GM23248 (cell line): ENCODE measurements around the gene AMH.

ENCODE experiments used
- EZH2 ChIP-seq: fragments of 200-600 bp; sonication (generic); IDR thresholded peaks from 2 replicates; pipeline ENCODE4 v1.6.1; 2018; ENCODE audit warnings: antibody characterized with exemption, mild to moderate bottlenecking; ENCODE audit not compliant: insufficient read depth, poor library complexity, severe bottlenecking
- EZH2phosphoT487 ChIP-seq: fragments of 200-600 bp; sonication (generic); IDR thresholded peaks from 2 replicates; pipeline ENCODE4 v1.6.1; 2018; ENCODE audit warnings: antibody characterized with exemption, moderate library complexity, mild to moderate bottlenecking, low read depth; ENCODE audit not compliant: insufficient read depth

DNA sequence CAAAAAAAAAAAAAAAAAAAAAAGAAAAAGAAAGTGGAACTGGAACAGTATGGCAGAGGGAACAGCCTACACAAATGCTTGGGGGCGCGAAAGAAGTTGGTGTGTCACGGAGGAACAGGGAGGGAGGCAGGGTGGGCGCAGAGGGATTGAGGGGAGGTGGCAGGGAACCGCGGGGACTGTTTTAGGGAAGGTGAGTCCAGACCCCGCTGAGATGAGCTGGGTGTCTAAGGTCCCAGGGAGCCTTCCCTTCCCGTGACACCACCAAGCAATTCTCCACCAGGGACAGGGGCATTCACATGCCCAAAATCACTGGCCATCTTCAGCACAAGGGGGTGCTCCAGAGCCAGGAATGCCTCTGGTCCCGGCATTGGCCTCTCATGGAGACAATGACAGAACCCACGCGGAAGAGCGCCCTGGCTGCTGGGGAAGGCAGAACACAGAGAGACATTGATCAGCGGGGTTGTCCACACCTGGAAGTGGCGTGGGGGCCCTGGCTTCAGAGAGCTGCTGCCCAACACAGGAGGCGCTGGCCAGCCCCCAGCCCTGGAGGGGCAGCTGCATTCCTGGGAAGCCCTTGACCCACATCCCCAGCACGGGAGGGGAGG is 25.9 kb downstream of the AMH start:
- TF ChIP-seq EZH2phosphoT487 (no peak), EZH2 (no peak)
